Measurements from ENCODE around the gene ABTB1. TPM values are rescaled to one million over a fixed set of nuclear protein-coding genes. Genes with fewer than 3 reads are reported as not detected.

Gene ABTB1
- total RNA-seq, 1 donor from 2014 or later = 16.0 TPM

- no peak for DNase-seq (ENCODE audit: low read depth)
- Histone ChIP-seq H3K4me3 (ENCODE audit: low read depth, low read length) (no peak overlapping the region), H3K36me3 (ENCODE audit: control insufficient read depth, insufficient read depth, low read length) (no peaks in the 10 kb centered on the region), H3K27me3 (ENCODE audit: control insufficient read depth, insufficient read depth, low read length) (no peaks in the 10 kb centered on the region)
- TF ChIP-seq CTCF (IDR thresholded peaks at IDR 0.05; ENCODE audit: insufficient read depth, low read length, poor library complexity, severe bottlenecking) = no peak
Observed at GRCh38 chr3:127688416-127689265, 15.9 kb downstream of the ABTB1 start.

- H3K27me3 ChIP-seq (ENCODE audit: control insufficient read depth, insufficient read depth, low read length) = no peaks in the 10 kb centered on the region
- H3K36me3 ChIP-seq (ENCODE audit: control insufficient read depth, insufficient read depth, low read length) = no peaks in the 10 kb centered on the region
- no peak overlapping the region for H3K4me3 ChIP-seq (ENCODE audit: low read depth, low read length)
- no peak for TF ChIP-seq CTCF (IDR thresholded peaks at IDR 0.05; ENCODE audit: insufficient read depth, low read length, poor library complexity, severe bottlenecking)
- DNase-seq (ENCODE audit: low read depth) = no peak
Observed at GRCh38 chr3:127689266-127689860, 16.6 kb downstream of the ABTB1 start.

GRCh38 chr3:127690106-127690505, 17.4 kb downstream of the ABTB1 start:
- DNase-seq (ENCODE audit: low read depth) = no peak
- no peak for TF ChIP-seq CTCF (IDR thresholded peaks at IDR 0.05; ENCODE audit: insufficient read depth, low read length, poor library complexity, severe bottlenecking)

GRCh38 chr3:127690823-127691452, 18.2 kb downstream of the ABTB1 start:
- no peak overlapping the region for H3K4me3 ChIP-seq (ENCODE audit: low read depth, low read length)
- no peak for DNase-seq (ENCODE audit: low read depth)
- peaks cover 1% of the 10 kb centered on the region for H3K36me3 ChIP-seq (ENCODE audit: control insufficient read depth, insufficient read depth, low read length)
- no peaks in the 10 kb centered on the region for H3K27me3 ChIP-seq (ENCODE audit: control insufficient read depth, insufficient read depth, low read length)
- peak; percentile 79 for TF ChIP-seq CTCF (IDR thresholded peaks at IDR 0.05; ENCODE audit: insufficient read depth, low read length, poor library complexity, severe bottlenecking)

More at GRCh38 chr3:127690106-127690505, 17.4 kb downstream of the ABTB1 start:
- Histone ChIP-seq H3K4me3 (ENCODE audit: low read depth, low read length) (no peak overlapping the region), H3K36me3 (ENCODE audit: control insufficient read depth, insufficient read depth, low read length) (peaks cover 1% of the 10 kb centered on the region), H3K27me3 (ENCODE audit: control insufficient read depth, insufficient read depth, low read length) (no peaks in the 10 kb centered on the region)

- no peak overlapping the region for H3K4me3 ChIP-seq (ENCODE audit: low read depth, low read length)
- peaks cover 1% of the 10 kb centered on the region for H3K36me3 ChIP-seq (ENCODE audit: control insufficient read depth, insufficient read depth, low read length)
- no peaks in the 10 kb centered on the region for H3K27me3 ChIP-seq (ENCODE audit: control insufficient read depth, insufficient read depth, low read length)
- TF ChIP-seq CTCF (IDR thresholded peaks at IDR 0.05; ENCODE audit: insufficient read depth, low read length, poor library complexity, severe bottlenecking) = no peak
- DNase-seq (ENCODE audit: low read depth) = no peak
Observed at GRCh38 chr3:127691489-127691888, 18.7 kb downstream of the ABTB1 start.
